OCI-LY1 (cell line): ENCODE results near the gene MED6.

Experiments used
- EZH2 ChIP-seq: fragments of 200-600 bp; sonication (generic), shearing (Covaris generic); IDR thresholded peaks from 2 replicates; pipeline ENCODE4 v1.8.0; 2017; ENCODE audit warnings: borderline replicate concordance, mixed run types, mild to moderate bottlenecking, antibody characterized with exemption, low read length, moderate library complexity, mixed read lengths
- TF ChIP-seq, protein P1 (sequence below): fragments of 200-600 bp; sonication (generic), shearing (Covaris generic); IDR thresholded peaks from 2 replicates; pipeline ENCODE4 v1.5.1; 2017; ENCODE audit warnings: mild to moderate bottlenecking, antibody characterized with exemption, low read length, moderate library complexity, mixed read lengths

GRCh38 chr14:70585231-70585630, 15.2 kb downstream of the MED6 start:
- no peak for TF ChIP-seq EZH2
- TF ChIP-seq, protein P1, sequence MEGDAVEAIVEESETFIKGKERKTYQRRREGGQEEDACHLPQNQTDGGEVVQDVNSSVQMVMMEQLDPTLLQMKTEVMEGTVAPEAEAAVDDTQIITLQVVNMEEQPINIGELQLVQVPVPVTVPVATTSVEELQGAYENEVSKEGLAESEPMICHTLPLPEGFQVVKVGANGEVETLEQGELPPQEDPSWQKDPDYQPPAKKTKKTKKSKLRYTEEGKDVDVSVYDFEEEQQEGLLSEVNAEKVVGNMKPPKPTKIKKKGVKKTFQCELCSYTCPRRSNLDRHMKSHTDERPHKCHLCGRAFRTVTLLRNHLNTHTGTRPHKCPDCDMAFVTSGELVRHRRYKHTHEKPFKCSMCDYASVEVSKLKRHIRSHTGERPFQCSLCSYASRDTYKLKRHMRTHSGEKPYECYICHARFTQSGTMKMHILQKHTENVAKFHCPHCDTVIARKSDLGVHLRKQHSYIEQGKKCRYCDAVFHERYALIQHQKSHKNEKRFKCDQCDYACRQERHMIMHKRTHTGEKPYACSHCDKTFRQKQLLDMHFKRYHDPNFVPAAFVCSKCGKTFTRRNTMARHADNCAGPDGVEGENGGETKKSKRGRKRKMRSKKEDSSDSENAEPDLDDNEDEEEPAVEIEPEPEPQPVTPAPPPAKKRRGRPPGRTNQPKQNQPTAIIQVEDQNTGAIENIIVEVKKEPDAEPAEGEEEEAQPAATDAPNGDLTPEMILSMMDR, result no peak; the same call in 1 of the 2 replicates
